Neural cell (in vitro differentiated cells): ENCODE data around the gene TGFBR3L. TPM values are rescaled to one million over a fixed set of nuclear protein-coding genes. Genes with fewer than 3 reads are reported as not detected.

Experiments
- H2AFZ ChIP-seq: fragments of 200-600, 300-800 bp; sonication (generic), shearing (Covaris generic); 2 replicates; pipeline ENCODE4 v1.6.0; 2014; ENCODE audit warnings: low read depth, mild to moderate bottlenecking, antibody characterized with exemption, low read length, moderate library complexity
- H3F3A ChIP-seq: fragments of 200-600 bp; shearing (Covaris generic); 2 replicates; pipeline ENCODE4 v1.6.1; 2016; ENCODE audit warnings: mild to moderate bottlenecking, moderate library complexity, mixed read lengths, antibody characterized with exemption, low read length; ENCODE audit not compliant: insufficient read depth, poor library complexity, severe bottlenecking
- H3K27ac ChIP-seq: fragments of 200-600, 300-800 bp; sonication (generic), shearing (Covaris generic); 2 replicates; pipeline ENCODE4 v1.5.1; 2014; ENCODE audit warnings: mild to moderate bottlenecking, low read length, moderate library complexity
- H3K27me3 ChIP-seq: fragments of 300-800, 200-600 bp; sonication (generic), shearing (Covaris generic); 2 replicates; pipeline ENCODE4 v1.6.0; 2014; ENCODE audit warnings: mild to moderate bottlenecking, low read depth, low read length, moderate library complexity; ENCODE audit not compliant: insufficient read depth
- H3K36me3 ChIP-seq: fragments of 300-800, 200-600 bp; sonication (generic), shearing (Covaris generic); 2 replicates; pipeline ENCODE4 v1.5.1; 2014; ENCODE audit warnings: mild to moderate bottlenecking, antibody characterized with exemption, low read length, moderate library complexity; ENCODE audit not compliant: insufficient read depth
- H3K4me2 ChIP-seq: fragments of 300-800, 200-600 bp; sonication (generic), shearing (Covaris generic); 2 replicates; pipeline ENCODE4 v1.6.0; 2014; ENCODE audit warnings: mild to moderate bottlenecking, low read length
- H3K4me3 ChIP-seq: fragments of 300-800, 200-600 bp; sonication (generic), shearing (Covaris generic); 2 replicates; pipeline ENCODE4 v1.5.1; 2014; ENCODE audit warnings: mild to moderate bottlenecking, low read length, moderate library complexity
- H3K79me2 ChIP-seq: fragments of 200-600 bp; shearing (Covaris generic); replicated peaks from 2 replicates; pipeline ENCODE4 v1.6.0; 2014; ENCODE audit warnings: mild to moderate bottlenecking, low read length, moderate library complexity; ENCODE audit not compliant: insufficient read depth
- H3K9ac ChIP-seq: fragments of 300-800, 200-600 bp; sonication (generic), shearing (Covaris generic); 2 replicates; pipeline ENCODE4 v1.6.1; 2016; ENCODE audit warnings: mild to moderate bottlenecking, low read length, mixed read lengths
- H3K9me2 ChIP-seq: fragments of 200-600 bp; shearing (Covaris generic); 2 replicates; pipeline ENCODE4 v1.6.1; 2016; ENCODE audit warnings: mild to moderate bottlenecking, low read length, mixed read lengths; ENCODE audit not compliant: insufficient read depth
- H3K9me3 ChIP-seq: fragments of 200-600, 300-800 bp; sonication (generic), shearing (Covaris generic); 2 replicates; pipeline ENCODE4 v1.6.1; 2016; ENCODE audit warnings: mild to moderate bottlenecking, mixed run types, low read length, moderate library complexity, mixed read lengths
- H4K20me1 ChIP-seq: fragments of 200-600 bp; shearing (Covaris generic); 2 replicates; pipeline ENCODE4 v1.6.1; 2016; ENCODE audit warnings: mild to moderate bottlenecking, mixed run types; ENCODE audit not compliant: insufficient read depth
- EP300 ChIP-seq: fragments of 450-650 bp; conservative IDR thresholded peaks from 2 replicates; pipeline ENCODE4 v1.6.1; 2014; ENCODE audit warnings: antibody characterized with exemption, mild to moderate bottlenecking, moderate library complexity; ENCODE audit not compliant: poor library complexity, severe bottlenecking
- EZH2 ChIP-seq: fragments of 200-600, 300-800 bp; shearing (Covaris generic), sonication (generic); IDR thresholded peaks from 2 replicates; pipeline ENCODE4 v1.6.1; 2014; ENCODE audit warnings: antibody characterized with exemption, low read length, borderline replicate concordance, mild to moderate bottlenecking; ENCODE audit not compliant: insufficient read depth, poor library complexity, severe bottlenecking
- MXI1 ChIP-seq: fragments of 450-650 bp; conservative IDR thresholded peaks from 2 replicates; pipeline ENCODE4 v1.6.1; 2014; ENCODE audit warnings: antibody characterized with exemption, mild to moderate bottlenecking; ENCODE audit not compliant: poor library complexity, severe bottlenecking
- POLR2AphosphoS5 ChIP-seq: IDR thresholded peaks from 2 replicates; pipeline ENCODE4 v1.6.1; 2012
- RAD21 ChIP-seq: fragments of 450-650 bp; conservative IDR thresholded peaks from 2 replicates; pipeline ENCODE4 v1.6.1; 2014; ENCODE audit warnings: antibody characterized with exemption, mild to moderate bottlenecking, moderate library complexity
- SMC3 ChIP-seq: fragments of 450-650 bp; conservative IDR thresholded peaks from 2 replicates; pipeline ENCODE4 v1.6.1; 2014; ENCODE audit warnings: antibody characterized with exemption, mild to moderate bottlenecking, moderate library complexity; ENCODE audit not compliant: poor library complexity
- TAF1 ChIP-seq: IDR thresholded peaks from 2 replicates; pipeline ENCODE4 v1.6.1; 2012; ENCODE audit warnings: low read depth
- polyA plus RNA-seq: library from polyadenylated mRNA; depleted of rRNA; stranded (reverse); fragments of >200 nt; gene quantifications from 2 replicates; pipeline ENCODE4 v1.2.3, GENCODE V29; 2014
- TF ChIP-seq, protein P1 (sequence below): fragments of 450-650 bp; IDR thresholded peaks from 2 replicates; pipeline ENCODE4 v1.5.1; 2014; ENCODE audit warnings: antibody characterized with exemption, mild to moderate bottlenecking, moderate library complexity; ENCODE audit not compliant: poor library complexity, severe bottlenecking
- TF ChIP-seq, protein P2 (sequence below): IDR thresholded peaks from 2 replicates; pipeline ENCODE4 v1.6.1; 2012; ENCODE audit warnings: borderline replicate concordance

TGFBR3L gene
- polyA plus RNA-seq, 1 donor from 2014 or later: not detected

DNA sequence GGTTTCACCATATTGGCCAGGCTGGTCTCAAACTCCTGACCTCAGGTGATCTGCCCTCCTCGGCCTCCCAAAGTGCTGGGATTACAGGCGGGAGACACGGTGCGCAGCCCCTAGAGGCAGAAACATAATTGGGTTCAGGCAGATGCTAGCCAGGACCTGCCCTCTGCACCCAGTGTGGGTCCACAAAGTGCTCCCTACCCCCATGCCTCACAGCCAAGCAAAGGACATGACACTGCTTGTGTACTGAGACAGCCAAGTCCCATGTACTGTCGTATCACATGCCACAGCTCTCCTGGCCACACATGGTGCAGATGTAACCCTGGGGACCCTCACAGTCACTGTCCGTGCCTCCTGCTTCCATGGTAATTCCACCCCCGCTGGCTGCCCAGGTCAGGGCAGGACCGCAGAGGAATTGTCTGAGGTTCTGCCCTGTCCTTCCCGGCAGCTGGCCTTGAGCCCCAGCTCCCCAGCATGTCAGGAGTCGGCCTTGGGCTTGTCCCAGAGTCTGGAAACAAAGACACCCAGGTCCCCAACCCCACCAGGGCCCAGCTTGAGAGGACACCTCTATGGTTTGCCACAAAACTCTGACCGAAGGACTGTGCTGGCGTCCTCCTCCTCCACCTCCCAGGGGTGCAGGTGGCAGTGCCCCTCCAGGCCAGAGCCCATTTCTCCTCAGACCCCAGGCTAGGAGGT lies 48.1 kb upstream of the TGFBR3L start:
- H3K4me3 ChIP-seq: no peak overlapping the region
- H3K27ac ChIP-seq: no peak overlapping the region
- no peaks in the 10 kb centered on the region for H3K9me2 ChIP-seq
- no peaks in the 10 kb centered on the region for H3K9me3 ChIP-seq
- no peak overlapping the region for H2AFZ ChIP-seq
- no peak overlapping the region for H3K9ac ChIP-seq
- H3K27me3 ChIP-seq: no peaks in the 10 kb centered on the region
- TF ChIP-seq EZH2 (no peak), POLR2AphosphoS5 (peak; percentile 4), TAF1 (no peak), SMC3 (no peak), EP300 (no peak)
- H3K36me3 ChIP-seq: no peaks in the 10 kb centered on the region
- H3K79me2 ChIP-seq: no peaks in the 10 kb centered on the region
- no peaks in the 10 kb centered on the region for H4K20me1 ChIP-seq
- H3F3A ChIP-seq: no peaks in the 10 kb centered on the region
- H3K4me2 ChIP-seq: no peak overlapping the region

DNA sequence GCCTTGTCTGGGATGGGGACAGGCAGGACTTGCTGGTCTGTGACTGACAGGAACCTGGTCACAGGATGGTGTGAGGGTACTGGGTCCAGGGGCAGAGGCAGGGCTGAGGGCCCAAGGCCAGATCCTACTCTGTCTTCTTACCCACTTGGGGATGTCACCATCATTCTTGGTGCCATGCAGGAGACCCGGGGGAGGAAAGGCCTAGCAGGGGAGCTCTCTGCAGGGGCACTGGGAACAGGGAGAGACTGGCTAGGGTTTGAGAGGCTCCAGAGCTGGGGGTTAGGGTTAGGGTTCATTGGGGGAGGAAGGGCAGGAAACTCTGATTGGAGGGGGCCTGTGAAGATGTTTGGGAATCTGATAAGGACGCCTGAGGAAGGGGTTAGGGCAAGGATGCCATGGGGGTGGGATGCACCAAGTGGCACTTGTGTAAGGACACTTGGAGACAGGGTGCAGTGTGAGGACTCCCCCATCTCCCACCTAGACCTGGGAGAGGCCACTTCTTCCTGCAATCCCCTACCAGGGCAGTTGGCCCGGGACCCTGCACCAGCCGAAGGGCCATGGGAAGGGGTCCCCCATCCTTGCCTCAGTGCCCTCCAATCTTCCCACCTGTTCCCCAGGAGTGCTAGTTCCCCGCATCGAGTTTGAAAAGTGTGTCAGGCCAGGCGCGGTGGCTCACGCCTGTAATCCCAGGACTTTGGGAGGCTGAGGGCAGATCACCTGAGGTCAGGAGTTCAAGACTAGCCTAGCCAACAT lies 47.4 kb upstream of the TGFBR3L start:
- no peaks in the 10 kb centered on the region for H3K36me3 ChIP-seq
- no peak overlapping the region for H3K4me3 ChIP-seq
- TF ChIP-seq, protein P1, sequence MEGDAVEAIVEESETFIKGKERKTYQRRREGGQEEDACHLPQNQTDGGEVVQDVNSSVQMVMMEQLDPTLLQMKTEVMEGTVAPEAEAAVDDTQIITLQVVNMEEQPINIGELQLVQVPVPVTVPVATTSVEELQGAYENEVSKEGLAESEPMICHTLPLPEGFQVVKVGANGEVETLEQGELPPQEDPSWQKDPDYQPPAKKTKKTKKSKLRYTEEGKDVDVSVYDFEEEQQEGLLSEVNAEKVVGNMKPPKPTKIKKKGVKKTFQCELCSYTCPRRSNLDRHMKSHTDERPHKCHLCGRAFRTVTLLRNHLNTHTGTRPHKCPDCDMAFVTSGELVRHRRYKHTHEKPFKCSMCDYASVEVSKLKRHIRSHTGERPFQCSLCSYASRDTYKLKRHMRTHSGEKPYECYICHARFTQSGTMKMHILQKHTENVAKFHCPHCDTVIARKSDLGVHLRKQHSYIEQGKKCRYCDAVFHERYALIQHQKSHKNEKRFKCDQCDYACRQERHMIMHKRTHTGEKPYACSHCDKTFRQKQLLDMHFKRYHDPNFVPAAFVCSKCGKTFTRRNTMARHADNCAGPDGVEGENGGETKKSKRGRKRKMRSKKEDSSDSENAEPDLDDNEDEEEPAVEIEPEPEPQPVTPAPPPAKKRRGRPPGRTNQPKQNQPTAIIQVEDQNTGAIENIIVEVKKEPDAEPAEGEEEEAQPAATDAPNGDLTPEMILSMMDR: no peak
- TF ChIP-seq, protein P2, sequence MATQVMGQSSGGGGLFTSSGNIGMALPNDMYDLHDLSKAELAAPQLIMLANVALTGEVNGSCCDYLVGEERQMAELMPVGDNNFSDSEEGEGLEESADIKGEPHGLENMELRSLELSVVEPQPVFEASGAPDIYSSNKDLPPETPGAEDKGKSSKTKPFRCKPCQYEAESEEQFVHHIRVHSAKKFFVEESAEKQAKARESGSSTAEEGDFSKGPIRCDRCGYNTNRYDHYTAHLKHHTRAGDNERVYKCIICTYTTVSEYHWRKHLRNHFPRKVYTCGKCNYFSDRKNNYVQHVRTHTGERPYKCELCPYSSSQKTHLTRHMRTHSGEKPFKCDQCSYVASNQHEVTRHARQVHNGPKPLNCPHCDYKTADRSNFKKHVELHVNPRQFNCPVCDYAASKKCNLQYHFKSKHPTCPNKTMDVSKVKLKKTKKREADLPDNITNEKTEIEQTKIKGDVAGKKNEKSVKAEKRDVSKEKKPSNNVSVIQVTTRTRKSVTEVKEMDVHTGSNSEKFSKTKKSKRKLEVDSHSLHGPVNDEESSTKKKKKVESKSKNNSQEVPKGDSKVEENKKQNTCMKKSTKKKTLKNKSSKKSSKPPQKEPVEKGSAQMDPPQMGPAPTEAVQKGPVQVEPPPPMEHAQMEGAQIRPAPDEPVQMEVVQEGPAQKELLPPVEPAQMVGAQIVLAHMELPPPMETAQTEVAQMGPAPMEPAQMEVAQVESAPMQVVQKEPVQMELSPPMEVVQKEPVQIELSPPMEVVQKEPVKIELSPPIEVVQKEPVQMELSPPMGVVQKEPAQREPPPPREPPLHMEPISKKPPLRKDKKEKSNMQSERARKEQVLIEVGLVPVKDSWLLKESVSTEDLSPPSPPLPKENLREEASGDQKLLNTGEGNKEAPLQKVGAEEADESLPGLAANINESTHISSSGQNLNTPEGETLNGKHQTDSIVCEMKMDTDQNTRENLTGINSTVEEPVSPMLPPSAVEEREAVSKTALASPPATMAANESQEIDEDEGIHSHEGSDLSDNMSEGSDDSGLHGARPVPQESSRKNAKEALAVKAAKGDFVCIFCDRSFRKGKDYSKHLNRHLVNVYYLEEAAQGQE: no peak
- TF ChIP-seq MXI1: no peak
- no peak for TF ChIP-seq RAD21
- no peak for TF ChIP-seq TAF1
- no peak for TF ChIP-seq EP300
- no peak for TF ChIP-seq POLR2AphosphoS5
- no peak for TF ChIP-seq EZH2
- no peak for TF ChIP-seq SMC3
- no peaks in the 10 kb centered on the region for H3F3A ChIP-seq
- H3K4me2 ChIP-seq: no peak overlapping the region
- no peaks in the 10 kb centered on the region for H3K9me2 ChIP-seq
- H3K79me2 ChIP-seq: no peaks in the 10 kb centered on the region
- H3K9me3 ChIP-seq: no peaks in the 10 kb centered on the region
- no peak overlapping the region for H3K9ac ChIP-seq
- no peak overlapping the region for H3K27ac ChIP-seq
- H4K20me1 ChIP-seq: no peaks in the 10 kb centered on the region
- no peak overlapping the region for H2AFZ ChIP-seq
- H3K27me3 ChIP-seq: no peaks in the 10 kb centered on the region
